Stomach (tissue), 9 donors: ENCODE results near the gene IGSF11. TPM values are rescaled to one million over a fixed set of nuclear protein-coding genes. Genes with fewer than 3 reads are reported as not detected.

Experiments used
- DNase-seq, 2 donors: peaks; one replicate each; pipeline versions ENCODE4 v3.0.0 to v3.0.0-alpha.2; 2013 to 2019
- H3K27ac ChIP-seq, 5 donors: fragments of 200-600 bp in 4 of 5; sonication (generic) in 4 of 5; one replicate each; pipeline ENCODE4 v1.5.1; 2013 to 2019; ENCODE audit warnings: mild to moderate bottlenecking in 1 of 5, moderate library complexity in 1 of 5
- H3K27me3 ChIP-seq, 3 donors: fragments of 200-600 bp; sonication (generic); one replicate each; pipeline ENCODE4 v1.5.1; 2017 to 2019; ENCODE audit warnings: mixed run types in 1 of 3
- H3K36me3 ChIP-seq, 4 donors: fragments of 200-600 bp; sonication (generic); 1 replicate in 3 of 4; 2 replicates in 1 of 4; pipeline ENCODE4 v1.5.1; 2016 to 2019
- H3K4me1 ChIP-seq, 4 donors: fragments of 200-600 bp; sonication (generic); one replicate each; pipeline ENCODE4 v1.5.1; 2016 to 2019
- H3K4me3 ChIP-seq, 4 donors: fragments of 200-600 bp; sonication (generic) in 3 of 4; one replicate each; pipeline ENCODE4 v1.5.1; 2016 to 2019; ENCODE audit warnings: mild to moderate bottlenecking in 1 of 4
- H3K9me3 ChIP-seq, 4 donors: fragments of 200-600 bp; sonication (generic); one replicate each; pipeline ENCODE4 v1.5.1; 2016 to 2019
- CTCF ChIP-seq, 7 experiments: fragments of 450-650 bp in 4 of 7; fragments of 200-600 bp in 3 of 7; sonication (generic) in 3 of 7; IDR thresholded peaks; one replicate each; pipeline ENCODE4 v1.5.1; 2016 to 2019; ENCODE audit warnings: antibody characterized with exemption in 7 of 7, control low read depth in 2 of 7, mild to moderate bottlenecking in 1 of 7
- EP300 ChIP-seq: sonication (generic); formaldehyde crosslinking; IDR thresholded peaks from one replicate; pipeline ENCODE4 v1.6.1; 2017; ENCODE audit warnings: antibody characterized with exemption
- POLR2A ChIP-seq, 4 donors: fragments of 450-650 bp; IDR thresholded peaks; one replicate each; pipeline ENCODE4 v1.6.1; 2016; ENCODE audit warnings: antibody characterized with exemption in 4 of 4, control low read depth in 2 of 4, mild to moderate bottlenecking in 1 of 4, moderate library complexity in 1 of 4
- POLR2AphosphoS5 ChIP-seq, 3 donors: sonication (generic); formaldehyde crosslinking; IDR thresholded peaks; one replicate each; pipeline ENCODE4 v1.6.1; 2016; ENCODE audit warnings: antibody characterized with exemption in 3 of 3
- WGBS, 5 donors: extraction: QIAGEN DNeasy Blood & Tissue Kit in 3 of 5; methylation state at CpG; one replicate each; pipeline versions ENCODE4 v1.1.5 to v1.1.7; 2013 to 2018; 5-methylcytosine and 5-hydroxymethylcytosine counted together
- intact Hi-C: fragments of 100-400 bp; cut with DNase I; formaldehyde crosslinking; loops from one replicate; pipeline ENCODE4 v1.15.1; 2023; ENCODE audit warnings: low total_unique reads
- polyA plus RNA-seq, 3 donors: library from polyadenylated mRNA; stranded (reverse); fragments of 200-250 nt; gene quantifications; one replicate each; pipeline ENCODE4 v1.2.3, GENCODE V29; 2013
- total RNA-seq, 5 donors: library from RNA; depleted of rRNA; stranded (reverse); fragments of >200 nt; gene quantifications; one replicate each; pipeline versions ENCODE4 v1.1.0 to v1.2.3, GENCODE V29; 2014 to 2016
- donor health status: healthy with polysubstance abuse.
- donor health status: Bipolar disorder and iron deficiency.
- donor health status: healthy.

IGSF11 gene
- total and polyA plus RNA-seq, 8 donors: 0.55 to 77.7 (median 5.1) TPM; not detected in 4

GRCh38 chr3:118968111-118968510 lies 66.5 kb downstream of the IGSF11 start:
- Histone ChIP-seq H3K9me3 (no peaks in the 10 kb centered on the region), H3K36me3 (no peaks in the 10 kb centered on the region), H3K27me3 (no peaks in the 10 kb centered on the region), H3K4me3 (no peak overlapping the region), H3K27ac (no peak overlapping the region), H3K4me1 (peaks cover 0 to 6% (median 0%) of the 10 kb centered on the region in 4 donors)
- DNase-seq: no peak
- intact Hi-C loops: no loop called here
- 51 to 65% (median 58%) methylated on average over 4 of the region's 4 CpGs for WGBS, 5 donors
- TF ChIP-seq CTCF (IDR thresholded peaks at IDR 0.05) (no peak), EP300 (no peak), POLR2AphosphoS5 (IDR thresholded peaks at IDR 0.05) (no peak), POLR2A (IDR thresholded peaks at IDR 0.05) (no peak)

- Histone ChIP-seq H3K27me3 (no peaks in the 10 kb centered on the region), H3K27ac (no peak overlapping the region), H3K4me3 (no peak overlapping the region), H3K4me1 (no peaks in the 10 kb centered on the region), H3K9me3 (no peaks in the 10 kb centered on the region), H3K36me3 (no peaks in the 10 kb centered on the region)
- DNase-seq: no peak
- TF ChIP-seq CTCF (IDR thresholded peaks at IDR 0.05): no peak
- TF ChIP-seq POLR2A (IDR thresholded peaks at IDR 0.05): no peak
- no peak for TF ChIP-seq EP300
- no peak for TF ChIP-seq POLR2AphosphoS5 (IDR thresholded peaks at IDR 0.05)
- intact Hi-C loops: no loop called here
- WGBS, 5 donors: 22 to 38% (median 32%) methylated on average over 2 of the region's 2 CpGs
Observed at GRCh38 chr3:118966700-118967099, 67.9 kb downstream of the IGSF11 start.

- Histone ChIP-seq H3K36me3 (no peaks in the 10 kb centered on the region), H3K4me1 (no peaks in the 10 kb centered on the region), H3K4me3 (no peak overlapping the region), H3K9me3 (no peaks in the 10 kb centered on the region), H3K27me3 (no peaks in the 10 kb centered on the region), H3K27ac (no peak overlapping the region)
- intact Hi-C loops: no loop called here
- TF ChIP-seq CTCF (IDR thresholded peaks at IDR 0.05) (no peak), POLR2A (IDR thresholded peaks at IDR 0.05) (no peak), EP300 (no peak), POLR2AphosphoS5 (IDR thresholded peaks at IDR 0.05) (no peak)
- WGBS, 5 donors: 48 to 77% (median 67%) methylated on average over 1 of the region's 1 CpG
- DNase-seq: no peak
Observed at GRCh38 chr3:118963711-118964110, 70.9 kb downstream of the IGSF11 start.

- intact Hi-C loops: no loop called here
- DNase-seq: no peak
- no peak overlapping the region for H3K27ac ChIP-seq
- TF ChIP-seq CTCF (IDR thresholded peaks at IDR 0.05) (no peak), EP300 (no peak), POLR2A (IDR thresholded peaks at IDR 0.05) (no peak), POLR2AphosphoS5 (IDR thresholded peaks at IDR 0.05) (no peak)
- no peaks in the 10 kb centered on the region for H3K36me3 ChIP-seq
- H3K4me1 ChIP-seq: no peaks in the 10 kb centered on the region
- H3K27me3 ChIP-seq: no peaks in the 10 kb centered on the region
- no peak overlapping the region for H3K4me3 ChIP-seq
- no peaks in the 10 kb centered on the region for H3K9me3 ChIP-seq
- 77 to 100% (median 94%) methylated on average over 2 of the region's 2 CpGs for whole genome bisulfite sequencing, 5 donors
Observed at GRCh38 chr3:118960876-118961450, 73.7 kb downstream of the IGSF11 start.
